Adrenal gland (tissue), 12 donors: ENCODE data around the gene CCSER1. TPM values are rescaled to one million over a fixed set of nuclear protein-coding genes. Genes with fewer than 3 reads are reported as not detected.
"Not testable (repeated sequence)": the region's sequence is repeated elsewhere in the genome, so short reads cannot be mapped to it uniquely, and the experiment has no call there.

ENCODE experiments used
- DNase-seq, 7 donors: peaks; one replicate each; pipeline ENCODE4 v3.0.0-alpha.2; 2019 to 2020
- H3K27ac ChIP-seq, 5 donors: fragments of 200-600 bp; sonication (generic) in 4 of 5; 1 replicate in 3 of 5; 2 replicates in 2 of 5; pipeline versions ENCODE4 v1.5.1 to v1.8.0; 2016 to 2020; ENCODE audit warnings: mild to moderate bottlenecking in 1 of 5
- H3K27me3 ChIP-seq: fragments of 200-600 bp; 2 replicates; pipeline ENCODE4 v1.8.0; 2021
- H3K36me3 ChIP-seq, 2 donors: fragments of 200-600 bp; replicated peaks in 1 of 2; 1 replicate in 1 of 2; 2 replicates in 1 of 2; pipeline versions ENCODE4 v1.5.1 to v1.8.0; 2018 to 2022
- H3K4me1 ChIP-seq, 2 donors: fragments of 200-600 bp; replicated peaks in 1 of 2; 1 replicate in 1 of 2; 2 replicates in 1 of 2; pipeline versions ENCODE4 v1.5.1 to v1.8.0; 2018 to 2021
- H3K4me3 ChIP-seq, 4 donors: fragments of 200-600 bp; sonication (generic) in 3 of 4; one replicate each; pipeline ENCODE4 v1.5.1; 2016 to 2018
- H3K9me3 ChIP-seq, 3 donors: fragments of 200-600 bp; sonication (generic) in 1 of 3; replicated peaks in 1 of 3; 1 replicate in 2 of 3; 2 replicates in 1 of 3; pipeline versions ENCODE4 v1.5.1 to v1.8.0; 2016 to 2021
- POLR2A ChIP-seq, 2 donors: fragments of 450-650 bp; IDR thresholded peaks; one replicate each; pipeline ENCODE4 v1.6.1; 2017; ENCODE audit warnings: antibody characterized with exemption in 2 of 2, mild to moderate bottlenecking in 2 of 2, moderate library complexity in 1 of 2
- WGBS, 4 donors: extraction: QIAGEN DNeasy Blood & Tissue Kit in 2 of 4; methylation state at CpG; one replicate each; pipeline versions ENCODE4 v1.1.5 to v1.1.7; 2013 to 2017; 5-methylcytosine and 5-hydroxymethylcytosine counted together
- intact Hi-C, 2 donors: fragments of 100-400 bp; cut with DNase I; formaldehyde crosslinking; loops; one replicate each; pipeline versions ENCODE4 v1.14.1 to v1.15.0; 2022 to 2023
- polyA plus RNA-seq, 3 donors: library from polyadenylated mRNA; stranded (reverse); fragments of 200-250 nt in 2 of 3; fragments of 350-450 nt in 1 of 3; fragmentation: Illumina TruSeq in 1 of 3; extraction: RNeasy Lipid Tissue Mini Kit (QIAGEN cat#74804) in 1 of 3; gene quantifications; one replicate each; pipeline ENCODE4 v1.2.3, GENCODE V29; 2013 to 2014
- total RNA-seq, 9 donors: library from RNA; depleted of rRNA in 4 of 9; stranded (reverse); fragments of >200 nt in 4 of 9; fragments of 120-200 nt in 1 of 9; fragmentation: NEBNext Ultra II Directional in 1 of 9; extraction: Animal tissue kit (Norgen Biotek cat#: 25700) in 1 of 9; gene quantifications; one replicate each; pipeline versions ENCODE4 v1.1.0 to v1.2.4, GENCODE V29; 2013 to 2023
- TF ChIP-seq, protein P1 (sequence below), 6 experiments: fragments of 450-650 bp in 4 of 6; fragments of 200-600 bp in 2 of 6; sonication (generic) in 1 of 6; IDR thresholded peaks; 1 replicate in 5 of 6; 2 replicates in 1 of 6; pipeline versions ENCODE4 v1.5.1 to v1.8.0; 2016 to 2021; ENCODE audit warnings: antibody characterized with exemption in 6 of 6, mild to moderate bottlenecking in 2 of 6, moderate library complexity in 1 of 6
- donor health status: healthy with polysubstance abuse.
- donor health status: Bipolar disorder and iron deficiency.
- donor health status: DM: yes; HTN: yes; CAD: no.
- donor health status: DM: no; HTN: no; CAD: no.
- donor health status: DM: no; HTN: no; CAD: no.
- donor health status: DM: yes; HTN: yes; CAD: no.

The CCSER1 gene
- total and polyA plus RNA-seq, 12 donors: 0.14 to 11.7 (median 2.3) TPM; not detected in 1

DNA sequence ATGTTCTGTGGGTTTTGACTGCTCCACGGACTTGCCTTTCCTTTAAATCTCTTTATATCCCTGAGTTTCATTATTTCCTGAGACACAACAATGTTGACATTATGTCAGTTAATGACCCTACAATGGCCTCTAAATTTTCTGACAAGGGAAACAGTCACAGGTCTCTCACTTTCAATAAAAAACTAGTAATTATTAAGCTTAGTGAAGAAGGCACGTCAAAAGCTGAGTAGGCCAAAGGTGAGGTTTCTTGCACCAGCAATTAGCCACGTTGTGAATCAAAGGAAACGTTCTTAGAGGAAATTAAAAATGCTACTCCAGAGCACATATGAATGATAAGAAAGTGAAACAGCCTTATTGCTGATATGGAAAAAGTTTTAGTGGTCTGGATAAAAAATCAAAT is 1246.4 kb downstream of the CCSER1 start:
- no peaks in the 10 kb centered on the region for H3K9me3 ChIP-seq
- no peak overlapping the region for H3K4me3 ChIP-seq
- DNase-seq: no peak
- TF ChIP-seq, protein P1, sequence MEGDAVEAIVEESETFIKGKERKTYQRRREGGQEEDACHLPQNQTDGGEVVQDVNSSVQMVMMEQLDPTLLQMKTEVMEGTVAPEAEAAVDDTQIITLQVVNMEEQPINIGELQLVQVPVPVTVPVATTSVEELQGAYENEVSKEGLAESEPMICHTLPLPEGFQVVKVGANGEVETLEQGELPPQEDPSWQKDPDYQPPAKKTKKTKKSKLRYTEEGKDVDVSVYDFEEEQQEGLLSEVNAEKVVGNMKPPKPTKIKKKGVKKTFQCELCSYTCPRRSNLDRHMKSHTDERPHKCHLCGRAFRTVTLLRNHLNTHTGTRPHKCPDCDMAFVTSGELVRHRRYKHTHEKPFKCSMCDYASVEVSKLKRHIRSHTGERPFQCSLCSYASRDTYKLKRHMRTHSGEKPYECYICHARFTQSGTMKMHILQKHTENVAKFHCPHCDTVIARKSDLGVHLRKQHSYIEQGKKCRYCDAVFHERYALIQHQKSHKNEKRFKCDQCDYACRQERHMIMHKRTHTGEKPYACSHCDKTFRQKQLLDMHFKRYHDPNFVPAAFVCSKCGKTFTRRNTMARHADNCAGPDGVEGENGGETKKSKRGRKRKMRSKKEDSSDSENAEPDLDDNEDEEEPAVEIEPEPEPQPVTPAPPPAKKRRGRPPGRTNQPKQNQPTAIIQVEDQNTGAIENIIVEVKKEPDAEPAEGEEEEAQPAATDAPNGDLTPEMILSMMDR (IDR thresholded peaks at IDR 0.05): no peak
- TF ChIP-seq POLR2A (IDR thresholded peaks at IDR 0.05): no peak
- H3K27me3 ChIP-seq: no peaks in the 10 kb centered on the region
- intact Hi-C loops: no loop called here
- H3K36me3 ChIP-seq: no peaks in the 10 kb centered on the region
- H3K4me1 ChIP-seq: no peaks in the 10 kb centered on the region
- 42 to 55% (median 52%) methylated on average over 4 of the region's 4 CpGs for WGBS, 4 donors
- H3K27ac ChIP-seq: no peak overlapping the region

DNA sequence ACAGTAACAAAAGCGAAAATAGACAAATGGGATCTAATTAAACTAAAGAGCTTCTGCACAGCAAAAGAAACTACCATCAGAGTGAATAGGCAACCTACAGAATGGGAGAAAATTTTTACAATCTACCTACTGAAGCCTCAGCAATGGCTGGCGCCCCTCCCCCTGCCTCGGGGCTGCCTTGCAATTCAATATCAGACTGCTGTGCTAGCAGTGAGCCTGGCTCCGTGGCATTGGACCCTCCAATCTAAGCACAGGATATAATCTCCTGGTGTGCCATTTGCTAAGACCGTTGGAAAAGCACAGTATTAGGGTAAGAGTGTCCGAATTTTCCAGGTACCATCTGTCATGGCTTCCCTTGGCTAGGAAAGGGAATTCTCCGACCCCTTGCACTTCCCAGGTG is 1278.2 kb downstream of the CCSER1 start:
- WGBS, 4 donors: 66 to 85% (median 74%) methylated on average over 5 to 7 of the region's 7 CpGs
- H3K9me3 ChIP-seq, H3K4me1 ChIP-seq, H3K27ac ChIP-seq, H3K27me3 ChIP-seq, H3K36me3 ChIP-seq, intact Hi-C loops, DNase-seq, H3K4me3 ChIP-seq: not testable (repeated sequence)

DNA sequence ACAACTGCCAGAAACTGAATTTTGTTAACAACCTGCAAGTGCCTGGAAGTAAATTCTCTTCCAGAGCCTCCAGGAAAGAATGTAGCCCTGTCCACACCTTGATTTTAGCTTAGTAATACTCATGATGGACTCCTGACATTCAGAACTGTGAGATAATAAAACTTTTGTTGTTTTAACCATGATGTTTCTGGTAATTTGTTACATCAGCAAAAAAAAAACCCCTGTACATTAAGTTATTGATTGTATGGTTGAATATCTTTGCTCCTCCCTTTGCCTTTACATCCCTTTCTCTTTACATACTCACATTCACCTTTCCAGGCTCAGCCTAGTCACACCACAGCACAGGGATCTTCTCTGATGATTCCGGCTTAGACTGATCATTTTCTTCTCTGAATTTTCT is 1294.8 kb downstream of the CCSER1 start:
- intact Hi-C loops: no loop called here
- TF ChIP-seq POLR2A (IDR thresholded peaks at IDR 0.05): no peak
- TF ChIP-seq, protein P1 (IDR thresholded peaks at IDR 0.05): no peak
- H3K9me3 ChIP-seq: peaks cover 0 to 4% (median 0%) of the 10 kb centered on the region in 3 donors
- H3K4me1 ChIP-seq: no peaks in the 10 kb centered on the region
- H3K36me3 ChIP-seq: no peaks in the 10 kb centered on the region
- H3K27me3 ChIP-seq: no peaks in the 10 kb centered on the region
- DNase-seq: no peak
- 91 to 93% (median 92%) methylated on average over 1 of the region's 1 CpG for WGBS, 4 donors
- no peak overlapping the region for H3K4me3 ChIP-seq
- no peak overlapping the region for H3K27ac ChIP-seq

DNA sequence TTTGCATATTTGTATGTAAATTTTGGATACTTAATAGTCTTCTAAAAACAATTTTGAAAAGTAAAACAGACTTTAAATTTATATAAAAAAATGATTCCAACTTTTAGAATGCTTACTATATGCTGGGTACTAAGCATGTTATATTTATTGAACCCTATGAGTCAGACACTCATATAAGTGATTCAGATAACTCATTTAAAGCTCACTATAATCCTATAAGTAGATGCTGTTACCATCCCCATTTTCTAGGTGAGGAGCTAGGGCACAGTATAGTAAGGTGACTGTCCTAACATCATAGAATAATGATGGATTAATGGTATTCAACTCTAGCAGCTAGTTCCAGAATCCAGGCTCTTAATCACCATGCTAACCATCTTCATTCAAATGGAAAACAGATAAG is 1299.5 kb downstream of the CCSER1 start:
- no peaks in the 10 kb centered on the region for H3K36me3 ChIP-seq
- peaks cover 0 to 5% (median 0%) of the 10 kb centered on the region in 3 donors for H3K9me3 ChIP-seq
- no peaks in the 10 kb centered on the region for H3K4me1 ChIP-seq
- H3K27me3 ChIP-seq: no peaks in the 10 kb centered on the region
- intact Hi-C loops: no loop called here
- no peak for TF ChIP-seq POLR2A (IDR thresholded peaks at IDR 0.05)
- TF ChIP-seq, protein P1 (IDR thresholded peaks at IDR 0.05): no peak
- no peak overlapping the region for H3K4me3 ChIP-seq
- no peak for DNase-seq
- no peak overlapping the region for H3K27ac ChIP-seq

DNA sequence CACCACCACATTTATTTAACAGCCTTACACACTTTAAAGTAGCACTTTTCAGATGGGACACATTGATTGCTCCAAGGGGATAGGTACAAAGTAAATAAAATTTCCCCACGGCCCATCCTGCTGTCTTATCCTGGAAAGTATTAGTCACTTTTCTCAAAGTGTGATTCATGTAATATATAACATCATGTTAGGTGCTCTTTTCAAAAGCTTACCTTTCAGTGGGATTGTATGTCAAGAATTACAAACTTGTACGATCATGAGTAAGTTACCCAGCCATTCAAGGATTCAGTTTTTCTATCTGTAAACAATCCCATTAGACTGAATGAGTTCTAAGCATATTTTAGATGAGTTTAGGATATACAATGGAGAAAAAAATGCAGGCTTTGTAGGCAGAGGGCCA is 1300.0 kb downstream of the CCSER1 start:
- H3K4me3 ChIP-seq: no peak overlapping the region
- H3K27ac ChIP-seq: no peak overlapping the region
- no peak for DNase-seq
- TF ChIP-seq POLR2A (IDR thresholded peaks at IDR 0.05): no peak
- TF ChIP-seq, protein P1 (IDR thresholded peaks at IDR 0.05): no peak
- H3K36me3 ChIP-seq: no peaks in the 10 kb centered on the region
- WGBS, 4 donors: 72 to 84% (median 77%) methylated on average over 2 of the region's 2 CpGs
- intact Hi-C loops: no loop called here
- peaks cover 0 to 5% (median 0%) of the 10 kb centered on the region in 3 donors for H3K9me3 ChIP-seq
- H3K4me1 ChIP-seq: no peaks in the 10 kb centered on the region
- H3K27me3 ChIP-seq: no peaks in the 10 kb centered on the region
